OCI-LY1 (cell line): ENCODE results near the gene OR2AG1.

Experiments used
- H2AFZ ChIP-seq: fragments of 200-600 bp; sonication (generic), shearing (Covaris generic); 2 replicates; pipeline ENCODE4 v1.6.0; 2014; ENCODE audit warnings: antibody characterized with exemption, mild to moderate bottlenecking, low read length
- H3F3A ChIP-seq: fragments of 200-600 bp; sonication (generic), shearing (Covaris generic); 2 replicates; pipeline ENCODE4 v1.6.0; 2014; ENCODE audit warnings: mild to moderate bottlenecking, antibody characterized with exemption, low read length, moderate library complexity; ENCODE audit not compliant: insufficient read depth
- H3K27ac ChIP-seq: fragments of 200-600 bp; sonication (generic); 2 replicates; pipeline ENCODE4 v1.5.1; 2014; ENCODE audit warnings: low read length, mixed run types, mild to moderate bottlenecking, low read depth; ENCODE audit not compliant: poor library complexity, severe bottlenecking
- H3K27me3 ChIP-seq: fragments of 200-600 bp; sonication (generic); 2 replicates; pipeline ENCODE4 v1.6.0; 2014; ENCODE audit warnings: antibody characterized with exemption, mild to moderate bottlenecking, low read length, moderate library complexity; ENCODE audit not compliant: insufficient read depth
- H3K36me3 ChIP-seq: fragments of 200-600 bp; sonication (generic); 2 replicates; pipeline ENCODE4 v1.6.1; 2014; ENCODE audit warnings: mild to moderate bottlenecking, antibody characterized with exemption, low read length, moderate library complexity, mixed read lengths; ENCODE audit not compliant: insufficient read depth
- H3K4me1 ChIP-seq: fragments of 200-600 bp; sonication (generic); 2 replicates; pipeline ENCODE4 v1.5.1; 2014; ENCODE audit warnings: mild to moderate bottlenecking, low read length, moderate library complexity; ENCODE audit not compliant: insufficient read depth, severe bottlenecking
- H3K4me2 ChIP-seq: fragments of 200-600 bp; sonication (generic), shearing (Covaris generic); 2 replicates; pipeline ENCODE4 v1.6.1; 2014; ENCODE audit warnings: low read length
- H3K4me3 ChIP-seq: fragments of 200-600 bp; sonication (generic); 2 replicates; pipeline ENCODE4 v1.5.1; 2014; ENCODE audit warnings: low read length, low read depth, mild to moderate bottlenecking, mixed read lengths; ENCODE audit not compliant: poor library complexity, severe bottlenecking
- H3K79me2 ChIP-seq: fragments of 200-600 bp; shearing (Covaris generic); 2 replicates; pipeline ENCODE4 v1.6.1; 2016; ENCODE audit warnings: mixed run types, low read length, mixed read lengths; ENCODE audit not compliant: insufficient read depth
- H3K9ac ChIP-seq: fragments of 200-600 bp; sonication (generic), shearing (Covaris generic); 2 replicates; pipeline ENCODE4 v1.6.1; 2014; ENCODE audit warnings: mild to moderate bottlenecking, low read length, mixed read lengths
- H3K9me2 ChIP-seq: fragments of 200-600 bp; sonication (generic), shearing (Covaris generic); 2 replicates; pipeline ENCODE4 v1.6.1; 2014; ENCODE audit warnings: low read depth, mild to moderate bottlenecking, low read length, mixed read lengths
- H3K9me3 ChIP-seq: fragments of 200-600 bp; shearing (Covaris generic); 2 replicates; pipeline ENCODE4 v1.6.1; 2014; ENCODE audit warnings: low read length, mixed read lengths
- H4K20me1 ChIP-seq: fragments of 200-600 bp; sonication (generic), shearing (Covaris generic); 2 replicates; pipeline ENCODE4 v1.6.0; 2016; ENCODE audit warnings: mild to moderate bottlenecking, low read length; ENCODE audit not compliant: insufficient read depth
- CTCF ChIP-seq: fragments of 200-600 bp; sonication (generic), shearing (Covaris generic); IDR thresholded peaks from 2 replicates; pipeline ENCODE4 v1.5.1; 2017; ENCODE audit warnings: mild to moderate bottlenecking, antibody characterized with exemption, low read length, moderate library complexity, mixed read lengths
- EZH2 ChIP-seq: fragments of 200-600 bp; sonication (generic), shearing (Covaris generic); IDR thresholded peaks from 2 replicates; pipeline ENCODE4 v1.8.0; 2017; ENCODE audit warnings: borderline replicate concordance, mixed run types, mild to moderate bottlenecking, antibody characterized with exemption, low read length, moderate library complexity, mixed read lengths

OR2AG1 gene

GRCh38 chr11:6746086-6746618 lies 36.7 kb upstream of the OR2AG1 start:
- H3K4me1 ChIP-seq: peaks cover 6% of the 10 kb centered on the region
- no peaks in the 10 kb centered on the region for H3F3A ChIP-seq
- no peaks in the 10 kb centered on the region for H3K9me3 ChIP-seq
- H4K20me1 ChIP-seq: no peaks in the 10 kb centered on the region
- peak overlapping the region; percentile 15; the same call in 1 of the 2 replicates for H3K4me2 ChIP-seq
- no peak overlapping the region for H3K27ac ChIP-seq
- no peaks in the 10 kb centered on the region for H3K36me3 ChIP-seq
- no peaks in the 10 kb centered on the region for H3K79me2 ChIP-seq
- no peak overlapping the region for H3K4me3 ChIP-seq
- no peak for TF ChIP-seq EZH2
- no peak for TF ChIP-seq CTCF
- no peaks in the 10 kb centered on the region for H3K27me3 ChIP-seq
- H3K9ac ChIP-seq: no peak overlapping the region
- H2AFZ ChIP-seq: no peak overlapping the region
- no peaks in the 10 kb centered on the region for H3K9me2 ChIP-seq

GRCh38 chr11:6746626-6747025 lies 36.2 kb upstream of the OR2AG1 start:
- Histone ChIP-seq H3K27ac (no peak overlapping the region), H3K9me3 (no peaks in the 10 kb centered on the region), H3K9ac (no peak overlapping the region), H3K4me1 (peaks cover 6% of the 10 kb centered on the region), H3K4me2 (no peak overlapping the region; the same call in 1 of the 2 replicates), H3F3A (no peaks in the 10 kb centered on the region), H3K4me3 (no peak overlapping the region), H3K27me3 (no peaks in the 10 kb centered on the region), H3K9me2 (no peaks in the 10 kb centered on the region), H3K36me3 (no peaks in the 10 kb centered on the region), H2AFZ (no peak overlapping the region), H4K20me1 (no peaks in the 10 kb centered on the region), H3K79me2 (no peaks in the 10 kb centered on the region)
- TF ChIP-seq CTCF (no peak), EZH2 (no peak)

- Histone ChIP-seq H4K20me1 (no peaks in the 10 kb centered on the region), H3K27ac (no peak overlapping the region), H3K9ac (no peak overlapping the region), H3K36me3 (no peaks in the 10 kb centered on the region), H3K4me1 (peaks cover 6% of the 10 kb centered on the region), H3K4me3 (no peak overlapping the region), H2AFZ (no peak overlapping the region), H3K4me2 (no peak overlapping the region), H3K27me3 (no peaks in the 10 kb centered on the region), H3K9me3 (no peaks in the 10 kb centered on the region), H3K9me2 (no peaks in the 10 kb centered on the region), H3F3A (no peaks in the 10 kb centered on the region), H3K79me2 (no peaks in the 10 kb centered on the region)
- TF ChIP-seq EZH2 (no peak), CTCF (no peak)
Observed at GRCh38 chr11:6747097-6747668, 35.6 kb upstream of the OR2AG1 start.
